HG03066 (cell line): ENCODE data around the gene TSC22D3.
"Not testable (repeated sequence)": the region's sequence is repeated elsewhere in the genome, so short reads cannot be mapped to it uniquely, and the experiment has no call there.

Experiments
- ATAC-seq: cut with Tn5 transposase; IDR thresholded peaks from one replicate; pipeline ENCODE4 v1.9.1; 2021; ENCODE audit warnings: low read depth; ENCODE audit not compliant: unreplicated experiment

Gene TSC22D3

GRCh38 chrX:107684956-107685385 is 90.6 kb downstream of the TSC22D3 start:
- ATAC-seq: peak; percentile 98

GRCh38 chrX:107683931-107684330 is 91.7 kb downstream of the TSC22D3 start:
- ATAC-seq: no peak

- no peak for ATAC-seq
These were observed 92.3 kb downstream of the TSC22D3 start for GRCh38 chrX:107683124-107683895.

GRCh38 chrX:107682256-107682655 is 93.3 kb downstream of the TSC22D3 start:
- ATAC-seq: no peak

- no peak for ATAC-seq
These were observed 96.4 kb downstream of the TSC22D3 start for GRCh38 chrX:107678957-107679740.

- no peak for ATAC-seq
These were observed 97.7 kb downstream of the TSC22D3 start for GRCh38 chrX:107677909-107678308.

GRCh38 chrX:107677501-107677901 is 98.1 kb downstream of the TSC22D3 start:
- ATAC-seq: no peak

GRCh38 chrX:107676559-107677378 is 98.8 kb downstream of the TSC22D3 start:
- ATAC-seq: no peak

GRCh38 chrX:107675823-107676555 is 99.6 kb downstream of the TSC22D3 start:
- ATAC-seq: no peak

GRCh38 chrX:107675365-107675654 is 100.3 kb downstream of the TSC22D3 start:
- no peak for ATAC-seq

GRCh38 chrX:107674480-107675364 is 100.9 kb downstream of the TSC22D3 start:
- peak; percentile 11 for ATAC-seq

- ATAC-seq: peak; percentile 87
These were observed 101.6 kb downstream of the TSC22D3 start for GRCh38 chrX:107673933-107674479.

- ATAC-seq: peak; percentile 0
These were observed 102.2 kb downstream of the TSC22D3 start for GRCh38 chrX:107673431-107673830.

GRCh38 chrX:107672955-107673378 is 102.6 kb downstream of the TSC22D3 start:
- ATAC-seq: no peak

GRCh38 chrX:107671256-107671655 is 104.3 kb downstream of the TSC22D3 start:
- not testable (repeated sequence) for ATAC-seq

GRCh38 chrX:107669885-107670628 is 105.5 kb downstream of the TSC22D3 start:
- ATAC-seq: no peak

GRCh38 chrX:107669261-107669660 is 106.3 kb downstream of the TSC22D3 start:
- ATAC-seq: no peak

GRCh38 chrX:107668710-107669109 is 106.9 kb downstream of the TSC22D3 start:
- ATAC-seq: not testable (repeated sequence)
